Sigmoid colon (tissue), 7 donors: ENCODE data around the gene GNB2. TPM values are rescaled to one million over a fixed set of nuclear protein-coding genes. Genes with fewer than 3 reads are reported as not detected.
"Not testable (repeated sequence)": the region's sequence is repeated elsewhere in the genome, so short reads cannot be mapped to it uniquely, and the experiment has no call there.

ENCODE experiments used
- DNase-seq: peaks from one replicate; pipeline ENCODE4 v3.0.0-alpha.2; 2019
- H3K27ac ChIP-seq, 4 donors: fragments of 200-600 bp; sonication (generic); one replicate each; pipeline ENCODE4 v1.5.1; 2016 to 2019; ENCODE audit warnings: mild to moderate bottlenecking in 1 of 4
- H3K27me3 ChIP-seq, 3 donors: fragments of 200-600 bp; sonication (generic); one replicate each; pipeline ENCODE4 v1.5.1; 2019; ENCODE audit warnings: mild to moderate bottlenecking in 1 of 3
- H3K36me3 ChIP-seq, 4 donors: fragments of 200-600 bp; sonication (generic); one replicate each; pipeline ENCODE4 v1.5.1; 2016 to 2019
- H3K4me1 ChIP-seq, 4 donors: fragments of 200-600 bp; sonication (generic); one replicate each; pipeline ENCODE4 v1.5.1; 2017 to 2019
- H3K4me3 ChIP-seq, 4 donors: fragments of 200-600 bp; sonication (generic); one replicate each; pipeline ENCODE4 v1.5.1; 2017 to 2019; ENCODE audit warnings: mild to moderate bottlenecking in 2 of 4, moderate library complexity in 1 of 4
- H3K9me3 ChIP-seq, 4 donors: fragments of 200-600 bp in 3 of 4; sonication (generic) in 3 of 4; one replicate each; pipeline versions ENCODE4 v1.5.1 to v1.6.1; 2013 to 2019
- CTCF ChIP-seq, 4 experiments: fragments of 450-650 bp in 3 of 4; fragments of 200-600 bp in 1 of 4; IDR thresholded peaks; one replicate each; pipeline ENCODE4 v1.5.1; 2016 to 2019; ENCODE audit warnings: antibody characterized with exemption in 4 of 4, mild to moderate bottlenecking in 3 of 4, moderate library complexity in 2 of 4
- EP300 ChIP-seq, 4 donors: sonication (generic); formaldehyde crosslinking; IDR thresholded peaks; one replicate each; pipeline ENCODE4 v1.6.1; 2017; ENCODE audit warnings: antibody characterized with exemption in 4 of 4
- POLR2A ChIP-seq, 2 donors: fragments of 450-650 bp; IDR thresholded peaks; one replicate each; pipeline ENCODE4 v1.6.1; 2016; ENCODE audit warnings: antibody characterized with exemption in 2 of 2, mild to moderate bottlenecking in 2 of 2, moderate library complexity in 2 of 2
- POLR2AphosphoS5 ChIP-seq, 4 donors: sonication (generic); formaldehyde crosslinking; IDR thresholded peaks; one replicate each; pipeline ENCODE4 v1.6.1; 2017; ENCODE audit warnings: antibody characterized with exemption in 4 of 4
- WGBS, 2 donors: extraction: QIAGEN DNeasy Blood & Tissue Kit; methylation state at CpG; one replicate each; pipeline ENCODE4 v1.1.7; 2013; 5-methylcytosine and 5-hydroxymethylcytosine counted together
- intact Hi-C: fragments of 100-400 bp; cut with DNase I; formaldehyde crosslinking; loops from one replicate; pipeline ENCODE4 v1.15.1; 2023
- polyA plus RNA-seq, 3 donors: library from polyadenylated mRNA; stranded (reverse); fragments of 200-250 nt; gene quantifications; one replicate each; pipeline ENCODE4 v1.2.3, GENCODE V29; 2013
- total RNA-seq, 4 donors: library from RNA; depleted of rRNA; stranded (reverse); fragments of >200 nt; gene quantifications; one replicate each; pipeline ENCODE4 v1.1.0, GENCODE V29; 2016
- donor health status: healthy with polysubstance abuse.
- donor health status: Bipolar disorder and iron deficiency.
- donor health status: healthy.

The GNB2 gene
- total and polyA plus RNA-seq, 7 donors = 133 to 286 (median 199) TPM

GRCh38 chr7:100642534-100642907, 31.0 kb upstream of the GNB2 start:
- intact Hi-C loops = no loop called here
- Histone ChIP-seq H3K4me3 (no peak overlapping the region), H3K4me1 (no peaks in the 10 kb centered on the region), H3K27me3 (peaks cover under 1 to 48% (median 36%) of the 10 kb centered on the region in 3 donors), H3K36me3 (no peaks in the 10 kb centered on the region), H3K9me3 (no peaks in the 10 kb centered on the region), H3K27ac (no peak overlapping the region)
- DNase-seq = no peak
- 34 to 60% methylated on average over 11 of the region's 11 CpGs for WGBS, 2 donors
- TF ChIP-seq EP300 (IDR thresholded peaks at IDR 0.05) (no peak), POLR2AphosphoS5 (IDR thresholded peaks at IDR 0.05) (no peak), POLR2A (IDR thresholded peaks at IDR 0.05) (no peak), CTCF (IDR thresholded peaks at IDR 0.05) (no peak)

- DNase-seq = no peak
- WGBS, 2 donors = 78 to 83% methylated on average over 15 of the region's 15 CpGs
- no peaks in the 10 kb centered on the region for H3K36me3 ChIP-seq
- TF ChIP-seq POLR2AphosphoS5 (IDR thresholded peaks at IDR 0.05) = no peak
- no peak for TF ChIP-seq POLR2A (IDR thresholded peaks at IDR 0.05)
- TF ChIP-seq CTCF (IDR thresholded peaks at IDR 0.05) = no peak
- TF ChIP-seq EP300 (IDR thresholded peaks at IDR 0.05) = no peak
- no peak overlapping the region for H3K27ac ChIP-seq
- peaks cover 4 to 61% (median 31%) of the 10 kb centered on the region in 3 donors for H3K27me3 ChIP-seq
- no peaks in the 10 kb centered on the region for H3K4me1 ChIP-seq
- H3K9me3 ChIP-seq = no peaks in the 10 kb centered on the region
- H3K4me3 ChIP-seq = no peak overlapping the region
- intact Hi-C loops = no loop called here
Observed at GRCh38 chr7:100649826-100650565, 23.5 kb upstream of the GNB2 start.

- H3K27ac ChIP-seq = no peak overlapping the region
- H3K4me3 ChIP-seq = no peak overlapping the region
- intact Hi-C loops = no loop called here
- H3K9me3 ChIP-seq = no peaks in the 10 kb centered on the region
- H3K36me3 ChIP-seq = no peaks in the 10 kb centered on the region
- peaks cover 19 to 60% (median 47%) of the 10 kb centered on the region in 3 donors for H3K27me3 ChIP-seq
- DNase-seq = no peak
- WGBS, 2 donors = 51 to 67% methylated on average over 25 of the region's 25 CpGs
- TF ChIP-seq CTCF (IDR thresholded peaks at IDR 0.05) = no peak
- no peak for TF ChIP-seq POLR2A (IDR thresholded peaks at IDR 0.05)
- no peak for TF ChIP-seq EP300 (IDR thresholded peaks at IDR 0.05)
- no peak for TF ChIP-seq POLR2AphosphoS5 (IDR thresholded peaks at IDR 0.05)
- peaks cover 0 to 7% (median 3%) of the 10 kb centered on the region in 4 donors for H3K4me1 ChIP-seq
Observed at GRCh38 chr7:100654908-100655831, 18.4 kb upstream of the GNB2 start.

GRCh38 chr7:100655908-100656674, 17.4 kb upstream of the GNB2 start, which contains the start of gene ACTL6B:
ACTL6B (minus strand) TSS chr7:100656448; CDS start chr7:100656354, 94 bp downstream.
- no peak for TF ChIP-seq POLR2AphosphoS5 (IDR thresholded peaks at IDR 0.05)
- no peak for TF ChIP-seq CTCF (IDR thresholded peaks at IDR 0.05)
- TF ChIP-seq EP300 (IDR thresholded peaks at IDR 0.05) = no peak
- no peak for TF ChIP-seq POLR2A (IDR thresholded peaks at IDR 0.05)
- H3K36me3 ChIP-seq = no peaks in the 10 kb centered on the region
- H3K4me3 ChIP-seq = no peak within 1 kb of the TSS
- peaks cover 0 to 7% (median 3%) of the 10 kb centered on the region in 4 donors for H3K4me1 ChIP-seq
- no peak within 1 kb of the TSS for H3K27ac ChIP-seq
- 13 to 28% methylated on average over 63 of the region's 63 CpGs for WGBS, 2 donors
- H3K9me3 ChIP-seq = no peaks in the 10 kb centered on the region
- no peak for DNase-seq
- peaks cover 19 to 60% (median 47%) of the 10 kb centered on the region in 3 donors for H3K27me3 ChIP-seq
- intact Hi-C loops = no loop called here

- H3K4me1 ChIP-seq, H3K27ac ChIP-seq, intact Hi-C loops, H3K9me3 ChIP-seq, DNase-seq, H3K36me3 ChIP-seq, H3K4me3 ChIP-seq: not testable (repeated sequence)
- peaks cover 0 to 17% (median 14%) of the 10 kb centered on the region in 3 donors for H3K27me3 ChIP-seq
- 50 to 82% methylated on average over 12 of the region's 12 CpGs for WGBS, 2 donors
Observed at GRCh38 chr7:100662194-100662776, 11.3 kb upstream of the GNB2 start.
